Smooth muscle cell (in vitro differentiated cells): Measurements from ENCODE around the gene CLTCL1. TPM values are rescaled to one million over a fixed set of nuclear protein-coding genes. Genes with fewer than 3 reads are reported as not detected.
"Not testable (repeated sequence)": the region's sequence is repeated elsewhere in the genome, so short reads cannot be mapped to it uniquely, and the experiment has no call there.

Experiments used
- DNase-seq: peaks from one replicate; lab custom pipeline; 2025; ENCODE audit not compliant: unreplicated experiment; lab: John Stamatoyannopoulos, UW
- H2AFZ ChIP-seq: fragments of 200-600 bp; sonication (generic); 2 replicates; pipeline ENCODE4 v1.6.0; 2016; ENCODE audit warnings: antibody characterized with exemption, low read depth, mild to moderate bottlenecking
- H3F3A ChIP-seq: fragments of 200-600 bp; sonication (generic); 2 replicates; pipeline ENCODE4 v1.6.0; 2017; ENCODE audit warnings: antibody characterized with exemption, low read depth
- H3K27ac ChIP-seq: fragments of 200-600 bp; sonication (generic); 2 replicates; pipeline ENCODE4 v1.5.1; 2016; ENCODE audit warnings: low read depth, mild to moderate bottlenecking
- H3K27me3 ChIP-seq: fragments of 200-600 bp; sonication (generic); 2 replicates; pipeline ENCODE4 v1.6.1; 2016; ENCODE audit warnings: low read depth, mild to moderate bottlenecking
- H3K36me3 ChIP-seq: fragments of 200-600 bp; sonication (generic); 2 replicates; pipeline ENCODE4 v1.5.1; 2016; ENCODE audit warnings: low read depth
- H3K4me1 ChIP-seq: fragments of 200-600 bp; sonication (generic); 2 replicates; pipeline ENCODE4 v1.5.1; 2016; ENCODE audit warnings: low read depth
- H3K4me2 ChIP-seq: fragments of 200-600 bp; sonication (generic); 2 replicates; pipeline ENCODE4 v1.6.0; 2016; ENCODE audit warnings: mild to moderate bottlenecking
- H3K4me3 ChIP-seq: fragments of 200-600 bp; sonication (generic); 2 replicates; pipeline ENCODE4 v1.5.1; 2016; ENCODE audit warnings: mild to moderate bottlenecking
- H3K79me2 ChIP-seq: fragments of 200-600 bp; sonication (generic); 2 replicates; pipeline ENCODE4 v1.6.0; 2016; ENCODE audit warnings: low read depth, mild to moderate bottlenecking
- H3K9ac ChIP-seq: fragments of 200-600 bp; sonication (generic); 2 replicates; pipeline ENCODE4 v1.6.0; 2016; ENCODE audit warnings: low read depth
- H3K9me3 ChIP-seq: fragments of 200-600 bp; sonication (generic); replicated peaks from 2 replicates; pipeline ENCODE4 v1.5.1; 2016; ENCODE audit warnings: low read depth
- H4K20me1 ChIP-seq: fragments of 200-600 bp; sonication (generic); 2 replicates; pipeline ENCODE4 v1.6.0; 2016; ENCODE audit warnings: low read depth
- WGBS: methylation state at CpG from one replicate; pipeline ENCODE4 v1.1.7; 2016; ENCODE audit warnings: low lambda C conversion rate; 5-methylcytosine and 5-hydroxymethylcytosine counted together
- polyA plus RNA-seq: library from polyadenylated mRNA; unstranded; fragments of >200 nt; fragmentation: Nextera tagmentation; extraction: Ambion mirVana; gene quantifications from 2 replicates; pipeline ENCODE4 v1.2.1, GENCODE V29; 2016
- total RNA-seq: library from RNA; depleted of rRNA; stranded (reverse); fragments of >200 nt; gene quantifications from 2 replicates; pipeline ENCODE4 v1.2.3, GENCODE V29; 2014
- TF ChIP-seq, protein P1 (sequence below): fragments of 200-600 bp; sonication (generic); IDR thresholded peaks from 2 replicates; pipeline ENCODE4 v1.5.1; 2017; ENCODE audit warnings: borderline replicate concordance, mild to moderate bottlenecking, antibody characterized with exemption; ENCODE audit not compliant: insufficient read depth, poor library complexity, severe bottlenecking

CLTCL1 gene
- total and polyA plus RNA-seq, 2 experiments from 2014 or later, result 4.7 to 9.0 TPM

DNA sequence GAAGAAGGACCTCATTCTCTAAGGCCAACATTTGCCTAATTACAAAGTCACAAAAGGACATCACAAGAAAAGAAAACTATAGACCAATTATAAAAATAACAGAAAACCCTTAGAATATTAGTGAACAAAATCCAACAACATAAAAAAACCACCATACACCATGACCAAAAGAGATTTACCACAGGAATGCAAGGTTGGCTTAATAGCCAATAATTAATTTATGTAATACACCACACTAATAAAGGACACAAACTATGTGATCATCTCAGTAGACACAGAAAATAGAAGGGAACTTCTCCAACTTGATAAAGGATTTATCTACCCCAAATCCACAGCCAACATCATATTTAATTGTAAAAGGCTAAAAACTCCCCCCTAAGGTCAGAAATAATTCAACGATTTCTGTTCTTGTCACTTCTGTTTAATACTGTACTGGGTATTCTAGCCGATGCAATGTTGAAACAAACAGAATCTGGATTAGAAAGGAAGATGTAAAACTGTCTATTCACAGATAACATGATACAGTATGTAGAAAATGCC, 24.9 kb downstream of the CLTCL1 start:
- no peaks in the 10 kb centered on the region for H3K27me3 ChIP-seq
- H3K36me3 ChIP-seq, result peaks cover 3% of the 10 kb centered on the region
- no peak overlapping the region for H2AFZ ChIP-seq
- no peak overlapping the region for H3K4me3 ChIP-seq
- H3K4me1 ChIP-seq, result no peaks in the 10 kb centered on the region
- no peaks in the 10 kb centered on the region for H4K20me1 ChIP-seq
- TF ChIP-seq, protein P1, sequence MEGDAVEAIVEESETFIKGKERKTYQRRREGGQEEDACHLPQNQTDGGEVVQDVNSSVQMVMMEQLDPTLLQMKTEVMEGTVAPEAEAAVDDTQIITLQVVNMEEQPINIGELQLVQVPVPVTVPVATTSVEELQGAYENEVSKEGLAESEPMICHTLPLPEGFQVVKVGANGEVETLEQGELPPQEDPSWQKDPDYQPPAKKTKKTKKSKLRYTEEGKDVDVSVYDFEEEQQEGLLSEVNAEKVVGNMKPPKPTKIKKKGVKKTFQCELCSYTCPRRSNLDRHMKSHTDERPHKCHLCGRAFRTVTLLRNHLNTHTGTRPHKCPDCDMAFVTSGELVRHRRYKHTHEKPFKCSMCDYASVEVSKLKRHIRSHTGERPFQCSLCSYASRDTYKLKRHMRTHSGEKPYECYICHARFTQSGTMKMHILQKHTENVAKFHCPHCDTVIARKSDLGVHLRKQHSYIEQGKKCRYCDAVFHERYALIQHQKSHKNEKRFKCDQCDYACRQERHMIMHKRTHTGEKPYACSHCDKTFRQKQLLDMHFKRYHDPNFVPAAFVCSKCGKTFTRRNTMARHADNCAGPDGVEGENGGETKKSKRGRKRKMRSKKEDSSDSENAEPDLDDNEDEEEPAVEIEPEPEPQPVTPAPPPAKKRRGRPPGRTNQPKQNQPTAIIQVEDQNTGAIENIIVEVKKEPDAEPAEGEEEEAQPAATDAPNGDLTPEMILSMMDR, result no peak
- no peak overlapping the region for H3K27ac ChIP-seq
- H3K9ac ChIP-seq, result no peak overlapping the region
- no peak for DNase-seq
- no peaks in the 10 kb centered on the region for H3F3A ChIP-seq
- 97% methylated on average over 2 of the region's 2 CpGs for WGBS
- no peak overlapping the region for H3K4me2 ChIP-seq
- peaks cover 12% of the 10 kb centered on the region for H3K79me2 ChIP-seq
- H3K9me3 ChIP-seq, result peaks cover 10% of the 10 kb centered on the region

GRCh38 chr22:19265779-19266178, 25.7 kb downstream of the CLTCL1 start:
- DNase-seq, result no peak
- Histone ChIP-seq H3K27me3 (no peaks in the 10 kb centered on the region), H3K9ac (no peak overlapping the region), H2AFZ (no peak overlapping the region), H3K27ac (no peak overlapping the region), H3F3A (no peaks in the 10 kb centered on the region), H3K4me3 (no peak overlapping the region), H3K4me2 (no peak overlapping the region), H3K4me1 (no peaks in the 10 kb centered on the region), H3K36me3 (peaks cover 3% of the 10 kb centered on the region), H4K20me1 (no peaks in the 10 kb centered on the region), H3K79me2 (peaks cover 12% of the 10 kb centered on the region), H3K9me3 (peaks cover 10% of the 10 kb centered on the region)
- 98% methylated on average over 2 of the region's 2 CpGs for WGBS
- TF ChIP-seq, protein P1, result no peak

DNA sequence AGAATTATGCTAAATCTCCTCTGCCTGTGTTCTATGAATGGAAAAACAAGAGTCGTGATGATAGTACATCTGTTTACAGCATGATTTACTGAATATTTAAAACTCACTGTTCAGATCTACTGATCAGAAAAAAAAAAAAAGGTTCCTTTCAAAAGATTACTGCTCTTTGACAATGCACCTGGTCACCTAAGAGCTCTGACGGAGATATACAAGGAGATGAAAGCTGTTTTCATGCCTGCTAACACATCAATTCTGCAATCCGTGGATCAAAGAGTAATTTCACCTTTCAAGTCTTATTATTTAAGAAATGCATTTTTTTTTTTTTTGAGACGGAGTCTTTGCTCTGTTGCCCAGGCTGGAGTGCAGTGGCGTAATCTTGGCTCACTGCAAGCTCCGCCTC, 30.7 kb downstream of the CLTCL1 start:
- Histone ChIP-seq H3F3A (no peaks in the 10 kb centered on the region), H3K9ac (no peak overlapping the region), H3K4me3 (no peak overlapping the region), H3K9me3 (peaks cover 4% of the 10 kb centered on the region), H3K79me2 (no peaks in the 10 kb centered on the region), H3K27me3 (no peaks in the 10 kb centered on the region), H2AFZ (no peak overlapping the region), H3K36me3 (no peaks in the 10 kb centered on the region), H3K4me2 (no peak overlapping the region), H4K20me1 (no peaks in the 10 kb centered on the region), H3K4me1 (no peaks in the 10 kb centered on the region), H3K27ac (no peak overlapping the region)
- TF ChIP-seq, protein P1, result no peak
- DNase-seq, result no peak
- WGBS, result 93% methylated on average over 6 of the region's 6 CpGs

DNA sequence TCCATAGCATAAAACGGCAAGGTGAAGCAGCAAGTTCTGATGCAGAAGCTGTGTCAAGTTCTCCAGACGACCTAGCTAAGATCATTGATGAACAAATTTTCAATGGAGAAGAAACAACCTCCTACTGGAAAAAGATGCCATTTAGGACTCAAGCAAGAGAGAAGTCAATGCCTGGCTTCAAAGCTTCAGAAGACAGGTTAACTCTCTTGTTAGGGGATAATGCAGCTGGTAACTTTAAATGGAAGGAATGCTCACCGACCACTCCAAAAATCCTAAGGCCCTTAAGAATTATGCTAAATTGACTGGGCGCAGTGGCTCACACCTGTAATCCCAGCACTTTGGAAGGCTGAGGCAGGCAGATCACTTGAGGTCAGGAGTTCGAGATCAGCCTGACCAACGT, 31.3 kb downstream of the CLTCL1 start:
- H3K4me1 ChIP-seq, result no peaks in the 10 kb centered on the region
- no peak overlapping the region for H3K4me3 ChIP-seq
- H3K4me2 ChIP-seq, result no peak overlapping the region
- no peak overlapping the region for H3K27ac ChIP-seq
- H3K27me3 ChIP-seq, result no peaks in the 10 kb centered on the region
- 98% methylated on average over 6 of the region's 6 CpGs for WGBS
- DNase-seq, result no peak
- H2AFZ ChIP-seq, result no peak overlapping the region
- H3K9me3 ChIP-seq, result no peaks in the 10 kb centered on the region
- H3K36me3 ChIP-seq, result no peaks in the 10 kb centered on the region
- TF ChIP-seq, protein P1, result no peak
- no peak overlapping the region for H3K9ac ChIP-seq
- no peaks in the 10 kb centered on the region for H3K79me2 ChIP-seq
- no peaks in the 10 kb centered on the region for H3F3A ChIP-seq
- H4K20me1 ChIP-seq, result no peaks in the 10 kb centered on the region

- not testable (repeated sequence) for DNase-seq, H2AFZ ChIP-seq, H3K27me3 ChIP-seq, H3K9ac ChIP-seq, H3K4me3 ChIP-seq, H3K4me2 ChIP-seq, H3F3A ChIP-seq, H4K20me1 ChIP-seq, H3K9me3 ChIP-seq, H3K36me3 ChIP-seq, H3K4me1 ChIP-seq, H3K79me2 ChIP-seq, H3K27ac ChIP-seq
- 97% methylated on average over 4 of the region's 4 CpGs for WGBS
These were observed 32.6 kb downstream of the CLTCL1 start for GRCh38 chr22:19258968-19259288.
